HG02973 (cell line): Measurements from ENCODE around the gene MAPK8IP2.

Experiments used
- ATAC-seq: cut with Tn5 transposase; IDR thresholded peaks from one replicate; pipeline ENCODE4 v1.9.1; 2021; ENCODE audit warnings: moderate library complexity; ENCODE audit not compliant: unreplicated experiment

MAPK8IP2 gene

GRCh38 chr22:50600538-50600937 is at the start of gene MAPK8IP2:
Gene MAPK8IP2, plus strand, starts transcription at chr22:50600793. Its CDS starts 26 bp downstream, at chr22:50600819.
- ATAC-seq = no peak

- ATAC-seq = no peak
These were observed 49.3 kb upstream of the MAPK8IP2 start for GRCh38 chr22:50551160-50551752.

- no peak for ATAC-seq
These were observed 47.3 kb upstream of the MAPK8IP2 start for GRCh38 chr22:50553310-50553709.

DNA sequence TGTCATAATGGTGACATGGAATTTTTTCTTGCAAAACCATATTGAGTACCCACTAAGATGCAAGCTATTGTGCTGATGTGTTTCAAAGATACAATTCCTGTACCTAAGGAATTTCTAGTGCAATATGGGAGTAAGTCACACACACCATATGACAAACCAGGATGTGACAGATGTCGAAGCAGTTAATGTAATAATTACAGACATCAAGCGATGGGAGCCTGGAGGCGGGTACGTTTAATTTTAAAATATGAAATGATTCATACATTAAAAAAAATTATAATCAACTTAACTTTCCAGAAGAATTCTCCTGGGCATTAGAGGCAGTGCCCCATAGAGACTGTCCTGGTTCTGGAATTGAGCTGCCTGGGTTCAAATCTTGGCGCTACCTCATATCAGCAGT is 43.9 kb upstream of the MAPK8IP2 start:
- no peak for ATAC-seq

DNA sequence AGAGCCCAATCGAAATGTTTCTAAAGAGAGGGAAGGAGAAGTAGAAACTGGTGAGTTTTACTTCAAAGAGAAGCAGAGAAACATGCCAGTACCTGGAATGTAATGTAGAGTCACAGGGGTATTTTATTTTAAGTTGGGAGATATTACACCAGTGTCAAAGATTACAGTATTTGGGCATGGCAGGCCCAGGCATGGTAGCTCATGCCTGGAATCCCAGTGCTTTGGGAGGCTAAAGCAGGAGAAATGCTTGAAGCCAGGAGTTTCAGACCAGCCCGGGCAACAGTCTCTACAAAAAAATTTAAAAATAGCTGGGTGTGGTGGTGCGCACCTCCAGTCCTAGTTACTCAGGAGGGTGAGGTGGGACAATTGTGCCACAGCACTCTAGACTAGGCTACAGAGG is 40.6 kb upstream of the MAPK8IP2 start:
- ATAC-seq = no peak

- ATAC-seq = no peak
These were observed 38.9 kb upstream of the MAPK8IP2 start for GRCh38 chr22:50561401-50562358.

DNA sequence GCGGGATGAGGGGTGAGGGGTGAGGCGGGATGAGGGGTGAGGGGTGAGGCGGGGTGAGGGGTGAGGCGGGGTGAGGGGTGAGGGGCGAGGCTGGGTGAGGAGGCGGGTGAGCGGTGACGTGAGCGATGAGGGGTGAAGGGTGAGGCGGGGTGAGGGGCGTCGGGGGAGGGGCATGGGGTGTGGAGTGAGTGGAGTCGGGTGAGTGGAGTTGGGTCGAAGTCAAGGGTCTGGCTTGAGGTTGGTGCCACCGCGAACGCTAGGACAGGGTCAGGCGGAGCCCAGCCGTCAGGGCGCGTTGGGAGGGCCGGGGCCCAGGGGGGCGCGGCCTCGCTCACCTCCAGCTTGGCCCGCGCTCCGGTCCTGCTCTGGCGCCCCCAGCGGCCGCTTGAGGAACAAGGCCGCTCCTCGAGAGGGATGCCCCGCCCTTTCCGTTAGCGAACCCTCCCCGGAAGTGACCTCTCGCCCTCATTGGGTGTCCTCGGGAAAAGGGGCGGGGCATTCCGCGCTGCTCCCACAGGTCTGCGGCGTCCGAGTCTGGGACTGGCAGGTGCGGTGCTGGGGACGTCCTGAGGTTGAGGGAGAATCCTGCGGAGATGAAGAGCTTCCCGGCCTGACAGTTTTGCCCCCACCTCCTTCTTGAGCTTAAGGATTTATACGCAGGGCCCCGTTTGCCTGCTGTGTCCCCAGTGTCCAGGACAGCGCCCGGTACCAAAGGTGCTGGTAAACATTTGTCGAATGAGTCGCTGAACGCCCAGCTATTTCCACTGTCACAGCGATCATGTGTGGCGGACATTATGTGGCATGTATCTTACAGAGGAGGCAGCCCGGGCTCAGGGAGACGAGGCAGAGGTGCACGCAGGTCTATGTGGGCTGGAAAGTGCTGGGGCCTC is 37.8 kb upstream of the MAPK8IP2 start, which contains the start of gene SYCE3:
Gene SYCE3 (minus strand): TSS at position 397 of the 890 bp plus-strand sequence. CDS start 6,514 bp downstream, outside the sequence.
- peak; percentile 89 for ATAC-seq

DNA sequence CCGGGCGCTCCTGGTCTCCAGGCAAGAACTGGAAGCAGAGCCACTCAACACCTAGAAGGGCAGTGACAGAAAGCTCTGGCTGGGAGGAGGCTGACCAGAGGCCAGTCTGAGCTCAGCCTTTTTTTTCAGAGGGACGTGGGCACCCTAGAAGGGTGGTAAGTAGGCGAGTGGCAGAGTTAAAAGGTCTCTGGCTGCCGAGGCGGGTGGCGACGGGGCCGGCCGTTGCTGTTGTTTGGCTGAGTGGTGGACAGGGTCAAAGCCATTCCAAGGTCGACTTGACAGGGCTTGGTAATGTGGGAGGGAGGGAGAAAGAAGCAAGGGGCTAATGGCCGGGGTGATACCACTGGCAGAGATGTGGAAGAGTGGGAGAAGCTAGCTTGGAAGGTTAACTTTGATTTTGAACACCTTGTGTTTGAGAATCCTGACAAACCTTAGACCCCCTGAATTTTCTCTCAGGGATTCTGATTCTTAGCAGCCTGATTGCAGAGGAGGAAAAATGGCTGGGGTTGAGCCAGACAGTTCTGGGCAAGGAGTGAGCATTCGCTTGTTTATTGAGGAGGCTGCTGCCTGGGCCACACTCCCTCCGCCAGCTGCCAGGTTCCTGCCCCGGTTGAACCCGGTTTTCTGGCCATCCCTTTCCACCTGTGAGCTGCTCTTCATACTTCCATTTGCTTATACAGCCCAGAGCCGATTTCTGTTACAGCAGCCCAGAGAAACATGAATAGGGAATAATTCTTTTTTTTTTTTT is 37.0 kb upstream of the MAPK8IP2 start:
- ATAC-seq = no peak

GRCh38 chr22:50564289-50564688 is 36.3 kb upstream of the MAPK8IP2 start:
- ATAC-seq = no peak

DNA sequence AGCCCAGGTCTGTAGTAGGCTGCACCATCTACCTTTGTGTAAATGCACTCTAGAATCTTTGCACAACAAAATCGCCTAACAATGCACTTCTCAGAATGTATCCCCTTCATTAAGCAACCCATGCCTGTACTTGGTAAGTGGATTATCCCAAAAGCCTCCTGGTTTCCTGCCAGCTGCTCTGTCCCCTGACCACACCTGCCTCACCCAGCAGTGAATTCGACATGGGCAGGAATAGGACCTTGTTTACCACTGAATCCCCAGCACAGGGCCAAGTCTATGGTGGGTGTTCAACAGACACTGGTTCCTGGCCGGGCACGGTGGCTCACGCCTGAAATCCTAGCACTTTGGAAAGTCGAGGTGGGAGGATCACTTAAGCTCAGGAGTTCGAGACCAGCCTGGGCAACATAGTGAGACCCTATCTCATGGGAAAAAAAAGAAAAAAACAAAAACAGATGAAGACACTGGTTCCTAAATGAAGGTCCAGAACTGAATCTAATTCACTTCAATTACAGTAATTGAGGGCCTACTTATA is 32.8 kb upstream of the MAPK8IP2 start:
- no peak for ATAC-seq

- no peak for ATAC-seq
These were observed 32.0 kb upstream of the MAPK8IP2 start for GRCh38 chr22:50568626-50569025.

- no peak for ATAC-seq
These were observed 31.5 kb upstream of the MAPK8IP2 start for GRCh38 chr22:50569041-50569459.

DNA sequence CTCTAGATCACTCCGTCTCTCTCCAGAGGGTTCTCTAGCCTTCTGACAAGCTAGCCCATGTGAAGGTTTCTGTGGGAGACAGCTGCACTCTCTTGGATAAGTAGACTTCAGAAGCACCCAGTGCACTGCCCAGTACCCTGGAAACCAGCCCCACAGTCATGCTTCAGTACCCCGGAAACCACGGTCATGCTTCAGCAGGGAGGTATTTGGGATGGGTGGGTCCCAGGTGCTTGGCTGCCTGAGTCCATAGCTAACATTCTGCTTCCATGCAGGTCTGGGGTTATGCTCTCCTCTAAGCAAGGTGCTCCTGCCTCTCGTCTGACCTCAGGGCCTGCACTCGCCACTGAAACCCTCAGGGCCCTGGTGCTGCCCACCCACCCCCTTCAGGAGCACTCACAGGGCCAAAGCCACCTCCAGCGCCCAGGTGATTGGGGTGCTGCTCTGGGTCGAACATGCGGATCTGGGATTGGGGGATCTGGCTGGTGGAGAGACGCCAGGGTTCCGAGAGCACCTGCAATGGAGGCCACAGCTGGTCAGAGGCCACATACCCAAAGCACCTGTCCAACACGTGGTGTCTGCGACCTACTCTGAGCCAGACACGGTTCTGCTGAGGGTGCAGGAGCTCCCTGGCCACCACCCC is 30.6 kb upstream of the MAPK8IP2 start:
- ATAC-seq = no peak

GRCh38 chr22:50570861-50571260 is 29.7 kb upstream of the MAPK8IP2 start:
- no peak for ATAC-seq

- ATAC-seq = no peak
These were observed 29.1 kb upstream of the MAPK8IP2 start for GRCh38 chr22:50571264-50572175.

DNA sequence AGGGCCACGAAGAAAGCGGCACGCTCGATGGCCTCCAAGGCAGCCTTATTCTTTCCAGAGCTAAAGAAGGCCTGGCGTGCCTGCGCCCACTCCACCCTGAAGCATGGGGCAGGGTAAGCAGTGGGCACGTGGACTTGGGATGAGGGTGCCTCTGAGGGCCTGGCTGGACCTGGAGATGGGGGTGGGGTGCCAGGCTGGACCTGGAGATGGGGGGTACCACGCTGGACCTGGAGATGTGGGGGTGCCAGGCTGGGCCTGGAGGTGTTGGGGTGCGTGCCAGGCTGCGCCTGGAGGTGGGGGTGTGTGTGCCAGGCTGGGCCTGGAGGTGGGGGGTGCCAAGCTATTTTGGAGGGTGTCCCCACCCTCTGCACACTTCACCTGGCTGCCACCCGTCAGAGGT is 27.6 kb upstream of the MAPK8IP2 start:
- no peak for ATAC-seq

DNA sequence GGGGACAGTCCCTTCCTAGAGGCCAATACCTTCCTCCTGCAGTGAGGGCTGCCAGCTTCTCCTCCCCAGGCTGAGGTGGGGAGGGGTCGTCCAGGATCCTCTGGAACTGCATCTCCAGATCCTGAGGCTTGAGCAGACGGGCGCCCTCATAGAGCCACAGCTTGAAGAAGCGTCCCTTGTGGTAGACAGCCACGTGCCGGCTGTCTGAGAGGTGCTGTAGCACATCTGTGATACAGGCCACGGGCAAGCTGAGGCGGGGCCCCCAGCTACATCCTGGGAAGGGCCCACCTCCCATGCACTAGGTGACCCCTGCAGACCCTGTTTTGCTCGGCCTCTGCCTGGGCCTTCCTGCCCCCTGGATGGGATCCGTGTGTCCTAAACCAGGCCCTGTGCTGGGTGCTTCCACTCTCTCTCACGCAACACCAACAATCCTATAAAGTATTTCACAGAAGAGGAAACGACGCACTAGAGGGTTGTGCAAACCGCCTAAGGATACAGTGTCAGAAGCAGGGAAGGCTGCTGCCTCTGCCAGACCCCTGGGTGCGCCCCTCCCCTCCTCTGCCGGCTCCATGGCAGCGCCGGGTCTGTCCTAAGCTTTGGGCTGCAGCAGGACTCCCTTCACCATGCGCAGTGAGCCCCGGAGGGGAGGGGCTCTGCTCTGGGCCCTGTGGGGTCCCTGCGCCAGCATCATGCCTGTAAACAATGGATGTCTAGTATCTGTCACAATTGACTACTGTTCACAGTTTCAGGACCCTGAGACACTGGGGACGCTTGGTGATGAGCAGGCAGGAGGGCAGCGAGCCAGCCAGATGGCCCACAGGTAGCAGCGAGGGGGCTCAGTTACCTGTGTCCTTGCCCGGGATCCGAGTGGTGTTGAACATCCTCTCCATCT is 26.9 kb upstream of the MAPK8IP2 start:
- no peak for ATAC-seq

- no peak for ATAC-seq
These were observed 26.2 kb upstream of the MAPK8IP2 start for GRCh38 chr22:50574383-50574755.
